Astrocyte of the cerebellum (primary cell): ENCODE measurements around the gene DNMT3B.

ENCODE experiments used
- DNase-seq: peaks from one replicate; pipeline ENCODE4 v3.0.0-alpha.2; 2011; ENCODE audit warnings: low read depth
- H3K4me3 ChIP-seq: 2 replicates; pipeline ENCODE4 v1.5.1; 2011; ENCODE audit warnings: mild to moderate bottlenecking, low read depth, low read length, moderate library complexity
- CTCF ChIP-seq: IDR thresholded peaks from 2 replicates; pipeline ENCODE4 v1.5.1; 2012; ENCODE audit warnings: low read length, low read depth, moderate library complexity, mild to moderate bottlenecking; ENCODE audit errors: missing control alignments
- in situ Hi-C: cut with HindIII; loops from 2 replicates; pipeline ENCODE4 v1.10.0; 2017; ENCODE audit warnings: low sequenced_read_pairs

DNMT3B gene

DNA sequence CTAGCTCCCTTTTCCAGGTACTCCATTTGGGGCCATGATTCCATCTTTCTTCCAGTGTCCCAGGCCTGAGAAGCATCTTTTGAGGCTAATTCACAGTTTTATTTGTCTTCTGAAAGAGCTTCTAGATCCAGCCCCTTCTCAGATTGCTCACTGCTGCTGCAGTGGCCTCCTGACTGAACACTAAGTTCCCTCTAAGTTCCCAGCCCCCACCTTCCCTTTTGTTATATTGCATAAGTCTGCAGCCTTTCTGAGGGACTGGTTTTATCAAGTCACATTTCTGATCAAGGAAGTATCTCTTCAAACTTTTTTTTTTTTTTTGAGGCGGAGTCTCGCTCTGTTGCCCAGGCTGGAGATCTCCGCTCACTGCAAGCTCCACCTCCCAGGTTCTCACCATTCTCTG is 68.3 kb downstream of the DNMT3B start:
- TF ChIP-seq CTCF = no peak
- no peak for DNase-seq
- in situ Hi-C loops = no loop called here
- no peak overlapping the region for H3K4me3 ChIP-seq

GRCh38 chr20:32831982-32832381 is 69.8 kb downstream of the DNMT3B start:
- DNase-seq = no peak
- in situ Hi-C loops = no loop called here
- no peak for TF ChIP-seq CTCF
- no peak overlapping the region for H3K4me3 ChIP-seq

DNA sequence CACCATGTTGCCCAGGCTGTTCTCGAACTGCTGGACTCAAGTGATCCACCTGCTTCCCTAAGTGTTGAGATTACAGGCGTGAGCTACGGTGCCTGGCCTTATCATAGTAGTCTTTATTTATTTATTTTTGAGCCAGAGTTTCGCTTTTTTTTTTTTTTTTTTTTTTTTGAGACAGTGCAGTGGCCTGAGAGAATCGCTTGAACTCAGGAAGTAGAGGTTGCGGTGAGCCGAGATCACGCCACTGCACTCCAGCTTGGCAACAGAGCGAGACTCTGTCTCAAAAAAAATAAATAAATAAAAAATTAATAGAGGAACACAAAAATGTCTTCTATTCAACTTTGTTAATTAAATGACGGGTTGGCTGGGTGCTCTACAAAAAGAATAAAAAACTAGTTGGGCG is 70.5 kb downstream of the DNMT3B start:
- no peak overlapping the region for H3K4me3 ChIP-seq
- TF ChIP-seq CTCF = no peak
- in situ Hi-C loops = no loop called here
- no peak for DNase-seq

DNA sequence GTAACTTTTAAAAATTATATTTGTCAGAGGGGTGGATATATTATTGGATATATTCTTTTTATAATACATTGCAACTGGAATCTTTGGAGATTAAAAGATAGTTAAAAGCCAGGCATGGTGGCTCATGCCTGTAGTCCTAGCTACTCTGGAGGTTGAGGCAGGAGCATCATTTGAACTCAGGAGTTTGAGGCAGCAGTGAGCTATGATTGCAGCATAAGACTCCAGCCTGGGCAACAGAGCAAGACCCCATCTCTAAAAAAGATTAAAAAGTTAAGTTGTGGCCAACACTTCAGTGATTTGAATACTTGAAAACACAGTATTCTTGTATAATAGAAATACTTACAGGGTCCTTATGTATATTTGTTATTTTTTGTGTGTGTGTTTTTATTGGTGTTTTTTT is 72.8 kb downstream of the DNMT3B start:
- TF ChIP-seq CTCF = no peak
- H3K4me3 ChIP-seq = no peak overlapping the region
- no peak for DNase-seq
- in situ Hi-C loops = no loop called here

GRCh38 chr20:32837157-32837556 is 75.0 kb downstream of the DNMT3B start:
- no peak overlapping the region for H3K4me3 ChIP-seq
- no peak for DNase-seq
- in situ Hi-C loops = no loop called here
- TF ChIP-seq CTCF = no peak

- no peak for DNase-seq
- TF ChIP-seq CTCF = no peak
- in situ Hi-C loops = no loop called here
Observed at GRCh38 chr20:32839227-32839981, 77.2 kb downstream of the DNMT3B start.

More at GRCh38 chr20:32839227-32839981, 77.2 kb downstream of the DNMT3B start:
- H3K4me3 ChIP-seq = no peak overlapping the region
